H9 (cell line): Measurements from ENCODE around the gene LRRC30. TPM values are rescaled to one million over a fixed set of nuclear protein-coding genes. Genes with fewer than 3 reads are reported as not detected.

Experiments used
- DNase-seq: peaks from one replicate; pipeline ENCODE4 v3.0.0-alpha.2; 2017
- H2AFZ ChIP-seq: one replicate; pipeline ENCODE4 v1.6.1; 2013; ENCODE audit warnings: mild to moderate bottlenecking, low read length, control low read depth, moderate library complexity
- H2AK5ac ChIP-seq: 2 replicates; pipeline ENCODE4 v1.6.1; 2013; ENCODE audit warnings: low read length, control low read depth, mixed read lengths; ENCODE audit not compliant: insufficient read length
- H2BK120ac ChIP-seq: one replicate; pipeline ENCODE4 v1.6.1; 2013; ENCODE audit warnings: low read depth, mild to moderate bottlenecking, low read length, control low read depth, inconsistent platforms; ENCODE audit not compliant: poor library complexity, severe bottlenecking
- H2BK12ac ChIP-seq: 2 replicates; pipeline ENCODE4 v1.6.1; 2013; ENCODE audit warnings: low read length, control low read depth, mixed read lengths, low read depth; ENCODE audit not compliant: insufficient read length
- H2BK15ac ChIP-seq: 2 replicates; pipeline ENCODE4 v1.6.1; 2013; ENCODE audit warnings: low read depth, low read length, control low read depth
- H2BK20ac ChIP-seq: one replicate; pipeline ENCODE4 v1.6.1; 2013; ENCODE audit warnings: low read depth, mild to moderate bottlenecking, low read length, control low read depth, inconsistent platforms; ENCODE audit not compliant: poor library complexity, severe bottlenecking
- H2BK5ac ChIP-seq: 2 replicates; pipeline ENCODE4 v1.6.1; 2013; ENCODE audit warnings: low read length, control low read depth, mixed read lengths; ENCODE audit not compliant: insufficient read length
- H3K14ac ChIP-seq: 2 replicates; pipeline ENCODE4 v1.6.1; 2013; ENCODE audit warnings: low read length, control low read depth; ENCODE audit not compliant: insufficient read depth
- H3K18ac ChIP-seq: 2 replicates; pipeline ENCODE4 v1.6.1; 2013; ENCODE audit warnings: low read depth, mild to moderate bottlenecking, mixed read lengths, low read length, control low read depth; ENCODE audit not compliant: insufficient read length
- H3K23ac ChIP-seq: 2 replicates; pipeline ENCODE4 v1.6.1; 2013; ENCODE audit warnings: low read length, control low read depth, mixed read lengths, low read depth; ENCODE audit not compliant: insufficient read length
- H3K23me2 ChIP-seq: 2 replicates; pipeline ENCODE4 v1.6.1; 2013; ENCODE audit warnings: low read depth, mild to moderate bottlenecking, mixed read lengths, low read length, control low read depth; ENCODE audit not compliant: insufficient read length, poor library complexity, severe bottlenecking
- H3K27ac ChIP-seq: 2 replicates; pipeline ENCODE4 v1.5.1; 2013; ENCODE audit warnings: low read length, control low read depth, mixed read lengths, low read depth; ENCODE audit not compliant: insufficient read length
- H3K27me3 ChIP-seq: 2 replicates; pipeline ENCODE4 v1.6.1; 2013; ENCODE audit warnings: low read length, control low read depth, inconsistent platforms; ENCODE audit not compliant: insufficient read depth
- H3K4ac ChIP-seq: 2 replicates; pipeline ENCODE4 v1.6.1; 2013; ENCODE audit warnings: low read depth, mild to moderate bottlenecking, control low read depth, inconsistent platforms, low read length, moderate library complexity
- H3K4me1 ChIP-seq: 2 replicates; pipeline ENCODE4 v1.6.1; 2013; ENCODE audit warnings: low read length, control low read depth, inconsistent platforms; ENCODE audit not compliant: insufficient read depth
- H3K4me2 ChIP-seq: 2 replicates; pipeline ENCODE4 v1.6.1; 2013; ENCODE audit warnings: low read length, control low read depth, mixed read lengths; ENCODE audit not compliant: insufficient read length, insufficient read depth
- H3K56ac ChIP-seq: 2 replicates; pipeline ENCODE4 v1.6.1; 2013; ENCODE audit warnings: low read depth, mild to moderate bottlenecking, mixed read lengths, low read length, control low read depth; ENCODE audit not compliant: insufficient read length
- H3K79me1 ChIP-seq: 2 replicates; pipeline ENCODE4 v1.6.1; 2013; ENCODE audit warnings: low read depth, mild to moderate bottlenecking, moderate library complexity, low read length, control low read depth, inconsistent platforms; ENCODE audit not compliant: insufficient read depth, poor library complexity, severe bottlenecking
- H3K79me2 ChIP-seq: 2 replicates; pipeline ENCODE4 v1.6.1; 2013; ENCODE audit warnings: low read length, control low read depth, inconsistent platforms; ENCODE audit not compliant: insufficient read depth
- H3K9ac ChIP-seq: 2 replicates; pipeline ENCODE4 v1.6.1; 2013; ENCODE audit warnings: low read length, control low read depth, mixed read lengths; ENCODE audit not compliant: insufficient read length; ENCODE audit errors: extremely low read depth
- H3K9me3 ChIP-seq: one replicate; pipeline ENCODE4 v1.6.1; 2013; ENCODE audit warnings: low read depth, low read length, inconsistent platforms; ENCODE audit not compliant: control insufficient read depth
- H3T11ph ChIP-seq: one replicate; pipeline ENCODE4 v1.6.1; 2013; ENCODE audit warnings: mild to moderate bottlenecking, low read length, control low read depth, inconsistent platforms
- H4K20me1 ChIP-seq: one replicate; pipeline ENCODE4 v1.6.1; 2013; ENCODE audit not compliant: control insufficient read depth, insufficient read length, insufficient read depth
- H4K5ac ChIP-seq: 2 replicates; pipeline ENCODE4 v1.6.1; 2013; ENCODE audit warnings: low read depth, mild to moderate bottlenecking, mixed read lengths, low read length, control low read depth; ENCODE audit not compliant: insufficient read length
- H4K8ac ChIP-seq: replicated peaks from 2 replicates; pipeline ENCODE4 v1.6.1; 2013; ENCODE audit warnings: low read length, control low read depth, mixed read lengths, low read depth; ENCODE audit not compliant: insufficient read length
- H4K91ac ChIP-seq: 2 replicates; pipeline ENCODE4 v1.6.1; 2013; ENCODE audit warnings: low read depth, mild to moderate bottlenecking, moderate library complexity, mixed read lengths, low read length, control low read depth; ENCODE audit not compliant: insufficient read length
- H3K27ac Mint-ChIP-seq, 3 experiments: 2 replicates in 2 of 3; 3 replicates in 1 of 3; pipeline ENCODE4 v1.8.0; 2020 to 2021; ENCODE audit warnings: mixed read lengths in 3 of 3, mild to moderate bottlenecking in 1 of 3, moderate library complexity in 1 of 3
- H3K27me3 Mint-ChIP-seq: 2 replicates; pipeline ENCODE4 v1.8.0; 2021; ENCODE audit warnings: low read depth, mild to moderate bottlenecking, moderate library complexity, mixed read lengths
- H3K36me3 Mint-ChIP-seq, 3 experiments: 2 replicates in 2 of 3; 3 replicates in 1 of 3; pipeline ENCODE4 v1.8.0; 2020 to 2021; ENCODE audit warnings: low read depth in 3 of 3, mixed read lengths in 3 of 3; ENCODE audit not compliant: insufficient read depth in 1 of 3
- H3K4me1 Mint-ChIP-seq, 2 experiments: 2 replicates each; pipeline ENCODE4 v1.8.0; 2020; ENCODE audit warnings: mixed read lengths in 2 of 2
- H3K4me3 Mint-ChIP-seq, 2 experiments: 2 replicates in 1 of 2; 3 replicates in 1 of 2; pipeline ENCODE4 v1.8.0; 2020 to 2021; ENCODE audit warnings: mild to moderate bottlenecking in 2 of 2, mixed read lengths in 2 of 2, moderate library complexity in 1 of 2
- H3K9me3 Mint-ChIP-seq, 2 experiments: 2 replicates in 1 of 2; 3 replicates in 1 of 2; pipeline ENCODE4 v1.8.0; 2020; ENCODE audit warnings: mild to moderate bottlenecking in 2 of 2, mixed read lengths in 2 of 2, moderate library complexity in 1 of 2
- WGBS: extraction: QIAGEN DNeasy Blood & Tissue Kit; methylation state at CpG from one replicate; pipeline ENCODE4 v1.1.7; 2013; ENCODE audit warnings: missing lambda C conversion rate, low lambda C conversion rate, mixed read lengths; ENCODE audit not compliant: insufficient read length; ENCODE audit errors: extremely low coverage; 5-methylcytosine and 5-hydroxymethylcytosine counted together
- total RNA-seq: library from RNA; stranded (reverse); gene quantifications from 2 replicates; pipeline ENCODE4 v1.2.1, GENCODE V29; 2021
- TF ChIP-seq, protein P1 (sequence below): fragments of 200-600 bp; sonication (generic); conservative IDR thresholded peaks from 3 replicates; pipeline ENCODE4 v1.8.0; 2021; ENCODE audit warnings: antibody characterized with exemption, mild to moderate bottlenecking

Gene LRRC30
- total RNA-seq, 1 experiment from 2014 or later, result not detected

DNA sequence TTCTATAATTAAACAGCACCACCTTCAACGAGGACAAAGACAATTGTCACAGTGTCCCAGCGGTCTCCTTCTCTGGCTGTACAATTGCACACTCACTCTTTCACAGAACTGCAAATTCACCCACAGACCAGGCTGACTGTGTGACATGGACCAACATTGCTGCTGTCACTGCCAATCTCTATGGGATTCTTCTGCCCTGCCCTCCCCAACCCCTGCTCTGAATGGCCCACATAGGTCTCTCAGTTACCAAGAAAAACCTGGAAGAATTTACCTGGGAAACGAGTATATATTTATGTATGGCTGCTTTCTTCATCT, 26.5 kb downstream of the LRRC30 start:
- H3K4me1 Mint-ChIP-seq, result peaks cover 9 to 20% of the 10 kb centered on the region in 2 experiments
- no CpG with 5 or more reads among the region's 3 CpGs for whole genome bisulfite sequencing
- Histone ChIP-seq H3K9me3 (no peaks in the 10 kb centered on the region), H3K23me2 (no peaks in the 10 kb centered on the region), H3K14ac (no peak overlapping the region), H3T11ph (no peak overlapping the region), H3K9ac (no peak overlapping the region), H2AK5ac (no peak overlapping the region), H4K91ac (no peak overlapping the region), H3K4me1 (no peaks in the 10 kb centered on the region), H3K23ac (no peak overlapping the region), H3K79me2 (no peaks in the 10 kb centered on the region), H4K5ac (no peak overlapping the region), H3K4ac (no peak overlapping the region), H4K20me1 (no peaks in the 10 kb centered on the region), H2BK20ac (no peak overlapping the region), H3K56ac (no peak overlapping the region), H2BK12ac (no peak overlapping the region), H3K4me2 (no peak overlapping the region), H2BK120ac (no peak overlapping the region), H2AFZ (no peak overlapping the region), H2BK15ac (no peak overlapping the region), H3K18ac (no peak overlapping the region), H2BK5ac (no peak overlapping the region), H3K27ac (no peak overlapping the region), H3K79me1 (no peaks in the 10 kb centered on the region), H4K8ac (no peak overlapping the region), H3K27me3 (no peaks in the 10 kb centered on the region)
- H3K27me3 Mint-ChIP-seq, result no peaks in the 10 kb centered on the region; the same call in 1 of the 2 replicates
- TF ChIP-seq, protein P1, sequence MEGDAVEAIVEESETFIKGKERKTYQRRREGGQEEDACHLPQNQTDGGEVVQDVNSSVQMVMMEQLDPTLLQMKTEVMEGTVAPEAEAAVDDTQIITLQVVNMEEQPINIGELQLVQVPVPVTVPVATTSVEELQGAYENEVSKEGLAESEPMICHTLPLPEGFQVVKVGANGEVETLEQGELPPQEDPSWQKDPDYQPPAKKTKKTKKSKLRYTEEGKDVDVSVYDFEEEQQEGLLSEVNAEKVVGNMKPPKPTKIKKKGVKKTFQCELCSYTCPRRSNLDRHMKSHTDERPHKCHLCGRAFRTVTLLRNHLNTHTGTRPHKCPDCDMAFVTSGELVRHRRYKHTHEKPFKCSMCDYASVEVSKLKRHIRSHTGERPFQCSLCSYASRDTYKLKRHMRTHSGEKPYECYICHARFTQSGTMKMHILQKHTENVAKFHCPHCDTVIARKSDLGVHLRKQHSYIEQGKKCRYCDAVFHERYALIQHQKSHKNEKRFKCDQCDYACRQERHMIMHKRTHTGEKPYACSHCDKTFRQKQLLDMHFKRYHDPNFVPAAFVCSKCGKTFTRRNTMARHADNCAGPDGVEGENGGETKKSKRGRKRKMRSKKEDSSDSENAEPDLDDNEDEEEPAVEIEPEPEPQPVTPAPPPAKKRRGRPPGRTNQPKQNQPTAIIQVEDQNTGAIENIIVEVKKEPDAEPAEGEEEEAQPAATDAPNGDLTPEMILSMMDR, result no peak
- H3K4me3 Mint-ChIP-seq, result no peak overlapping the region
- H3K27ac Mint-ChIP-seq, result no peak overlapping the region
- no peaks in the 10 kb centered on the region for H3K36me3 Mint-ChIP-seq
- H3K9me3 Mint-ChIP-seq, result no peaks in the 10 kb centered on the region
- no peak for DNase-seq
